CD1c-positive myeloid dendritic cell (primary cell): ENCODE measurements around the gene IL1RAPL1.

Experiments used
- DNase-seq: peaks from one replicate; pipeline ENCODE4 v3.0.0-alpha.2; 2016; ENCODE audit errors: extremely low spot score

The IL1RAPL1 gene

DNA sequence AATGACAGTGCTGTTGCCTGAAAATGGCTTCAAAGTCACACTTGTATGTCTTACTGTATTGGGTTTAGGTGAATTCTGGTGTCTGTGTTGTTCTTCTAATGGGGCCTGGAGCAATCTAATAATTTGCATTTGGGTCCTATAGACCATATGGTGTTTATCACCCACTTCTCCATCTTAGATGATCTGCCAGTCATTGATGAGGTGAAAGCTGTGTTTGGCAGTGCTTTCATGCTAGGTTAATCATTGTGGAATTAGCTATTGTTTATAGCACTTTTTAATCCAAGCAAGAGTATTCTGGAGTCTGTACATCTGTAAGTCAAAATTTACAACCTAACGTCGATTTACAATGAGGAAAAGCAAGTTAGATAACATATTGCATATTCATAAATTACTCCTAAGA lies 1055.9 kb downstream of the IL1RAPL1 start:
- no peak for DNase-seq

- DNase-seq, result no peak
Observed at GRCh38 chrX:29648161-29648560, 1060.9 kb downstream of the IL1RAPL1 start.

GRCh38 chrX:29652484-29652883 lies 1065.2 kb downstream of the IL1RAPL1 start:
- no peak for DNase-seq

- no peak for DNase-seq
Observed at GRCh38 chrX:29653721-29654120, 1066.5 kb downstream of the IL1RAPL1 start.

DNA sequence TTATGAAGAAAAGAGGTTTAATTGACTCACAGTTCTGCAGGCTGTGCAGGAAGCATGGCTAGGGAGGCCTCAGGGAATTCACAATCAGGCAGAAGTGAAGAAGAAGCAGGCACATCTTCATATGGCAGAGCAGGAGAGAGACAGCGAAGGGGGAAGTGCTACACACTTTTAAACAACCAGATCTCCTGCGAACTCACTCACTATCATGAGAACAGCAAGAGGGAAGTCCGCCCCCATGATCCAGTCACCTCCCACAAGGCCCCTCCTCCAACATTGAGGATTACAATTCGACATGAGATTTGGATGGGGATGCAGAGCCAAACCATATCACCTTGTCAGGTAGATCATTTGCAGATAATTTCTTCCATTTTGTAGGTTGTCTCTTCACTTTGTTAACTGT lies 1072.7 kb downstream of the IL1RAPL1 start:
- no peak for DNase-seq

DNA sequence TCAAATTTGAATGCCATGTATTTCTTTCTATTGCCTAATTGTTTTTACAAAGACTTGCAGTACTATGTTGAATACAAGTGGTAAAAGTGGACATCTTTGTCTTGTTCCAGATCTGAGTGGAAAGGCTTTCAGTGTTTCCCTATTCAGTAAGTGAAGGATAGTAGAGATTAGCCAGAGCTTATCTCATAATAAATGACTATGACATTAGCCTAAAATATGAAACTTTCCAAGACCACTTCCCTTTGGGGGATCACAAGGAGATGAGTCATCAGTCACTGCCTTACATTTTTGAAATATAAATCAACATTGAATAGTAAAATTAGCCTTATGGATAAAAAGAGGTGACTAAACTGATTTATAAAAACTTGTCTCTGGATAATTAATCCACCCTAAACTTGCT lies 1074.0 kb downstream of the IL1RAPL1 start:
- no peak for DNase-seq

GRCh38 chrX:29662101-29662500 lies 1074.9 kb downstream of the IL1RAPL1 start:
- no peak for DNase-seq

DNA sequence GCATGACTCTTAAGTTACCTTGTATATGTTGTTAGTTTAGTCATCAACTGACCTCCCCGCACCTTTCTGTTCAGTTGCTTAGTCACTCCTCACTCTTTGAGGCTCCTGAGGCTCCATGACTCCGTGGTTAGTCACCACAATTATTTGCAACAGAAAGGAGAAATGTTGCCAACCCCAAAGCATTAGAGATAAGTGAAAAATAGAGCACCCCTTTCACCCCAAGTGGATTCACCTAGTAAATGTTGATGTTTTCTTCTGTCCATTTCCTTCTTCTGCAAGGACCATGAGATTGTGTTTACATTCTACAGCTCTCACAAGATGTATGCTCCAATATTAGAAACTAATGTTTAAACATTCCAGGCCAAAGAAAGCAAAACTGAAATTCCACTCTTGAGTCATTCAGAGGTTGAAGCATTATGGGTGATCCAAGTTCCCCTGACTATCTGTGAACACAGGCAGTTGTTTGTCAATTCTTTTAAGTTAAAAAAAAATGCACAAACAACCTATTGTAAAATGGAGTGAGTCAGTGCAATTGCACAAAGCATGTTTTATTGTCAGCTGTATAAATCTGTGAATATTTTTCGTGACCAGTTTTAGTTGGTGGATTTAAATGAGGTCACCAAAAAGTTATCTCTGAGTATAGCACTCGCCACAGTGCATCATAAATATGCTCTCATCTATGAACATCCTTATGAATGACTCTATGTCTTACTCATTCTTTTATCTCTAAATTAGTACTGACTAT lies 1075.7 kb downstream of the IL1RAPL1 start:
- DNase-seq, result no peak

- DNase-seq, result no peak
Observed at GRCh38 chrX:29665532-29665931, 1078.3 kb downstream of the IL1RAPL1 start.

- no peak for DNase-seq
Observed at GRCh38 chrX:29666366-29666765, 1079.1 kb downstream of the IL1RAPL1 start.

- DNase-seq, result no peak
Observed at GRCh38 chrX:29671421-29671820, 1084.2 kb downstream of the IL1RAPL1 start.

GRCh38 chrX:29687687-29688086 lies 1100.4 kb downstream of the IL1RAPL1 start:
- DNase-seq, result no peak

- no peak for DNase-seq
Observed at GRCh38 chrX:29690061-29690460, 1102.8 kb downstream of the IL1RAPL1 start.

DNA sequence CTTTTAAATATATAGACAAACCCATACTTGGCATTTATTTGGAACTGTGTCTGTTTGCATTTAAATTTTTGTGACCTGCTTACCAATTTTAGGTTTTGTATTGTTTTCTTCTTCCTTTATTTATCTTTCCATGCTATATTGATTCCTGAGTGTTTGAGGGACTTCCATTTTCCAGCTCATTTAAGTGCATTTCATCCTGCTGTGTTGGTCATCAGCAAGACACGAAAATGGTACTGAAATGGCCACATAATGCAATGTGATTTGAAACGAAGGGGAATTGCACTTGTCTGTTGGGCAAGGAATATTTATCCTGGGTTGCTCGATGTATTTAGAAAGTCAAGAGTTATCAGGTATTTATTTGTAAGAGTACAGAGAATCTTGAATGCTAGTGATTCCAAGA lies 1103.8 kb downstream of the IL1RAPL1 start:
- no peak for DNase-seq

GRCh38 chrX:29693912-29694311 lies 1106.7 kb downstream of the IL1RAPL1 start:
- DNase-seq, result no peak

DNA sequence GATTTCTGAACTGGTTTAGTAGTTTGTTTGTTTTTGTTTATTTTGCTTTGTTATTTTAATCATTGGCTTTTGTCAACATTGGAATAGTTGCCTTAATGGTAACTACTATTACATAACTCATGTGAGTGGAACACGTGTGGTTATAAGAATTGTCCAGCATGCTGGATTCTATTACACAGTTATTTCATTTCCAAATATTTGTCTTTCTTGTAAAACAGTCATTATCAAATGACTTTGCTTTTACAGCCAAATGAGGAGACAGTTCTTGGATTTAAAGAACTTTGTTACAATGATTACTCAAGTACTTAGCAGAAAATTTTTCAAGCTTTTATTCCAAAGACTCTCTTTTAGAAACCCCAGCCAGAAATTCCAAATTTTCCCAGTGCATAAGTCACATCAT lies 1112.0 kb downstream of the IL1RAPL1 start:
- no peak for DNase-seq

GRCh38 chrX:29707088-29707487 lies 1119.8 kb downstream of the IL1RAPL1 start:
- no peak for DNase-seq

GRCh38 chrX:29721152-29721551 lies 1133.9 kb downstream of the IL1RAPL1 start:
- no peak for DNase-seq

DNA sequence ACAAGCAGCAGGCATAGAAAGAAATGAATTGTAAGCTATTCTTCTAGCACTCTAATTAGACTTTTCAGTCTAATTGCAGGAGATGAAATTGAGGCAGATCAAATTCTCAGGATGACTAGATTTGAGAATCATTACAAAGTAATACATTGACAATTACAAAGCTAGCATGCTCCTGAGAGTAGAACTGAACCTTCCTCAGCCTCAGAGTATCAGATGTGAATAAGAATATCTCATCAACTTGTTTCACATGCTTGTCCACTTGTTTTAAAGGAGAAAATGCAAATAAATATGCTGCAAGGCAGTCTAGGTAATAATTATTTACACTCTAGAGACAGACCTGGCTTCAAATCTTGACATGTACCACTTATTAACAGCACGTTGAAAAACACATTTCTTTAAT lies 1137.1 kb downstream of the IL1RAPL1 start:
- DNase-seq, result no peak

GRCh38 chrX:29726811-29727210 lies 1139.6 kb downstream of the IL1RAPL1 start:
- no peak for DNase-seq

DNA sequence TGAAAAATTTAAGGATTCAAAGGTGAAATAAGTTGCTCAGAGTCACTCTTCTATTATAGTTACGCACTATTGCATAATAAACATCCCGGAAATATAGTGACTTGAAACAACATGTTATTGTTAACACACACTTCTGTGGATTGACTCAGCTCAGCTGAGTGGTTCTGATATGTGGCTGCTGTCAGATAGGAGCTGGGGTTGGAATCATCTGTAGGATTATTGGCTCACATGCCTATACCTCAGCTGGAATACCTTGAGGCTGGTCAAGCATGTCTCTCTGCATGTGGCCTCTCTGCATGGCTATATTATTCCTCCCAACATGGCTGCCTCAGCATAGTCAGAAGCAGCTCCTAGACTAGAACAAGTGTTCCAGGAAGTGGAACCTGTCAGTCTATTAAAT lies 1141.4 kb downstream of the IL1RAPL1 start:
- no peak for DNase-seq

- DNase-seq, result no peak
Observed at GRCh38 chrX:29744966-29745365, 1157.7 kb downstream of the IL1RAPL1 start.

GRCh38 chrX:29746326-29746725 lies 1159.1 kb downstream of the IL1RAPL1 start:
- no peak for DNase-seq

DNA sequence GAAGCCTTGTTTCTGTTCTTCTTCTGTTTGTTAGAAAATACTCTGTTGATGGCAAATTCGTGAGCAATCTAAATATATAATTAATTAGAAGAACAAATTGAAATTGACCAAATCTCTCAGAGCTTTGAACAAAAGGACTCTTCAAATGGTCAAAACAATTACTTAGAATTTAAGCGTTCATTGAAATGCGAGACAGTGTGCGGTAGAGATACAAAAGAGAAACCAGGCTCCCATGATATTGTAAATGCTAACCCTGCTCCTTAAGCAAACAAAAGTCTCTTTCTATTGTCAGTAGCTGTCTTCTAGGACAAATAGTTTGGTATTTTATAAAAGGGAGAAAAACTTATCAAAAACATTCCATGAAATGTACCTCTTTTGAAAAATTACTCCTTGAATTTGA lies 1174.8 kb downstream of the IL1RAPL1 start:
- no peak for DNase-seq
